NT2/D1 (cell line): ENCODE data around the gene STX8.

Source experiments
- SUZ12 ChIP-seq: IDR thresholded peaks from 2 replicates; pipeline ENCODE4 v1.6.1; 2011; ENCODE audit not compliant: insufficient read length, insufficient read depth; ENCODE audit errors: extremely low read depth
- YY1 ChIP-seq: IDR thresholded peaks from 2 replicates; pipeline ENCODE4 v1.6.1; 2011; ENCODE audit not compliant: insufficient read length, insufficient read depth
- ZNF274 ChIP-seq: IDR thresholded peaks from 2 replicates; pipeline ENCODE4 v1.6.1; 2011; ENCODE audit warnings: mild to moderate bottlenecking, low read depth, low read length

- TF ChIP-seq YY1 = no peak
- TF ChIP-seq SUZ12 = no peak
- no peak for TF ChIP-seq ZNF274
Measured at GRCh38 chr17:9343516-9343915, 232.1 kb downstream of the STX8 start.
